ENCODE data around the gene EXD2.

DNA sequence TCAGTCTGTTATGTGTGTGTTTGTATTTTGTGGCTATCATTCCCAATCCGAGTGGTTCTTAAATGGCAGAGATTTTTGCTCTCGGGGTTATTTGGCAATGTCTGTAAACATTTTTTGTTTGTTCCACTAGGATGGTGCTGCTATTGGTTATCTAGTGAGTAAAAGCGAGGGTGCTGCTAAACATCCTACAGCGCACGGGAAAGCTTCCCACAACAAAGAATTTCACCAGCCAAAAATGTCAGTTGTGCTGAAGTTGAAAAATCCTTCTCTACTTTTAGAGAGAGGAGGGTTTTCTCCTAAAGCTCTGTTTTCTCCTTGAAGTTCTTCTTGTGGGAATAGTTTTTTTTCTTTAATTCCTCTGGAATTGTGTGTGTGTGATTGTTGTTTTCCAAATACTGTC lies 2.4 kb downstream of the EXD2 start:
- TF ChIP-seq CTCF (IDR thresholded peaks at IDR 0.05; ENCODE audit: borderline replicate concordance, extremely low read depth, low read length, poor library complexity, severe bottlenecking) (no peak), EZH2 (IDR thresholded peaks at IDR 0.05; ENCODE audit: borderline replicate concordance, low read depth, low read length, severe bottlenecking) (no peak)
